Activated naive CD8-positive, alpha-beta T cell treated with anti-CD3 and anti-CD28 coated beads, Interleukin-2, amount 10 ng/mL, durations not matched to agents 7 days and 5 days (primary cell): Measurements from ENCODE around the gene SRP9. TPM values are rescaled to one million over a fixed set of nuclear protein-coding genes. Genes with fewer than 3 reads are reported as not detected.

ENCODE experiments used
- ATAC-seq: fragments of 150-1000 bp; cut with Tn5 transposase; one replicate; pipeline ENCODE4 v1.10.0; 2021; ENCODE audit warnings: low read depth, moderate library complexity
- POLR2A ChIA-PET: fragments of 350-600 bp; sonication (Branson Sonifier 250); formaldehyde crosslinking; loops from one replicate; lab custom pipeline; 2021; ENCODE audit warnings: antibody characterized with exemption; lab: Charles Lee
- DNase-seq: peaks from one replicate; pipeline ENCODE4 v3.0.0; 2021
- H3K27ac Mint-ChIP-seq: one replicate; pipeline ENCODE4 v1.8.0; 2022; ENCODE audit warnings: mild to moderate bottlenecking, mixed read lengths
- H3K27me3 Mint-ChIP-seq: one replicate; pipeline ENCODE4 v1.8.0; 2022; ENCODE audit warnings: mild to moderate bottlenecking, moderate library complexity, mixed read lengths
- H3K36me3 Mint-ChIP-seq: one replicate; pipeline ENCODE4 v1.8.0; 2021; ENCODE audit warnings: mild to moderate bottlenecking, mixed read lengths
- H3K4me1 Mint-ChIP-seq: one replicate; pipeline ENCODE4 v1.8.0; 2021; ENCODE audit warnings: mixed read lengths
- H3K4me3 Mint-ChIP-seq: one replicate; pipeline ENCODE4 v1.8.0; 2022; ENCODE audit warnings: mild to moderate bottlenecking, moderate library complexity, mixed read lengths
- H3K9me3 Mint-ChIP-seq: one replicate; pipeline ENCODE4 v1.8.0; 2021; ENCODE audit warnings: mixed read lengths
- total RNA-seq, 2 experiments: library from RNA; stranded (reverse); gene quantifications; one replicate each; pipeline ENCODE4 v1.2.3, GENCODE V29; 2021

SRP9 gene
- total RNA-seq, 2 experiments from 2014 or later: 209 to 226 TPM

DNA sequence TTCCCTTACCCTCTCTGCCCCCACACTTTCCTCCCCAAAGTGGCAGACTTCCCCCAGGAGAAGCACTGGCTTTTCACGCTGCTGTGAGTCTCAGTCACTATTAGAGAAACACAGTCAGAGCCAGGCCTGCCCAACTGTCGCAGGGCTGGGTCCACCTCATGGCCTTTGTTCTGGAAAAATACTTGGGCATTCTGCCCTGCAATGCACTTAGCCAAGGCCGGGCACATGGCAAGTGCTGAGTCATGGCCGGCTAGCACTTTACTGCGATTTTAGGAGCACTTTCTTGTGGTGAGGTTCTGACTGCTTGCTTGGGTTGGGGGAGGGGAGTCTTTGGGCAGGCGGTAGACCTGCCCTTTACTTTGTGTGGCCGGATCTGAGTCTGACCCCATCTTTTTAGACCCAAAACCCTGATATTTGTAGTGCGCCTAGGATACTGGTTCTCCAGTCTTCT is 40.0 kb downstream of the SRP9 start:
- Mint-ChIP-seq H3K4me1 (peaks cover 10% of the 10 kb centered on the region), H3K27me3 (no peaks in the 10 kb centered on the region)

GRCh38 chr1:225818229-225818628 is 40.6 kb downstream of the SRP9 start:
- no peaks in the 10 kb centered on the region for H3K36me3 Mint-ChIP-seq
- H3K4me1 Mint-ChIP-seq: peaks cover 10% of the 10 kb centered on the region
- ATAC-seq: no peak
- H3K27ac Mint-ChIP-seq: peak overlapping the region; percentile 19
- no peaks in the 10 kb centered on the region for H3K27me3 Mint-ChIP-seq
- no peak overlapping the region for H3K4me3 Mint-ChIP-seq
- no peak for DNase-seq
- POLR2A ChIA-PET: interaction anchor here (0.7 to 1.1 kb wide), 2 partner anchors 40 to 98 kb away, joined by 5 to 7 read pairs; no protein-coding TSS in a partner anchor
- no peaks in the 10 kb centered on the region for H3K9me3 Mint-ChIP-seq

More for the DNA sequence above, 40.0 kb downstream of the SRP9 start:
- Mint-ChIP-seq H3K4me3 (no peak overlapping the region), H3K9me3 (no peaks in the 10 kb centered on the region), H3K27ac (no peak overlapping the region), H3K36me3 (no peaks in the 10 kb centered on the region)
- POLR2A ChIA-PET: interaction anchor here (1.1 kb wide), 1 partner anchor 39 kb away, joined by 7 read pairs; no protein-coding TSS in a partner anchor
- DNase-seq: no peak
- no peak for ATAC-seq

GRCh38 chr1:225819346-225820192 is 41.9 kb downstream of the SRP9 start:
- POLR2A ChIA-PET: interaction anchor here (0.5 kb wide), 1 partner anchor 82 kb away, joined by 5 read pairs; no protein-coding TSS in a partner anchor
- ATAC-seq: no peak

GRCh38 chr1:225820522-225821120 is 43.0 kb downstream of the SRP9 start:
- POLR2A ChIA-PET: no interaction called here
- Mint-ChIP-seq H3K27me3 (no peaks in the 10 kb centered on the region), H3K9me3 (no peaks in the 10 kb centered on the region), H3K4me1 (peaks cover 7% of the 10 kb centered on the region), H3K27ac (no peak overlapping the region), H3K4me3 (no peak overlapping the region), H3K36me3 (no peaks in the 10 kb centered on the region)
- no peak for ATAC-seq
- DNase-seq: no peak

More at GRCh38 chr1:225819346-225820192, 41.9 kb downstream of the SRP9 start:
- DNase-seq: no peak
- Mint-ChIP-seq H3K9me3 (no peaks in the 10 kb centered on the region), H3K36me3 (no peaks in the 10 kb centered on the region), H3K4me3 (no peak overlapping the region), H3K27ac (no peak overlapping the region), H3K27me3 (no peaks in the 10 kb centered on the region), H3K4me1 (peaks cover 7% of the 10 kb centered on the region)

- Mint-ChIP-seq H3K9me3 (no peaks in the 10 kb centered on the region), H3K27ac (no peak overlapping the region)
- POLR2A ChIA-PET: no interaction called here
Measured at GRCh38 chr1:225822655-225823403, 45.2 kb downstream of the SRP9 start.

DNA sequence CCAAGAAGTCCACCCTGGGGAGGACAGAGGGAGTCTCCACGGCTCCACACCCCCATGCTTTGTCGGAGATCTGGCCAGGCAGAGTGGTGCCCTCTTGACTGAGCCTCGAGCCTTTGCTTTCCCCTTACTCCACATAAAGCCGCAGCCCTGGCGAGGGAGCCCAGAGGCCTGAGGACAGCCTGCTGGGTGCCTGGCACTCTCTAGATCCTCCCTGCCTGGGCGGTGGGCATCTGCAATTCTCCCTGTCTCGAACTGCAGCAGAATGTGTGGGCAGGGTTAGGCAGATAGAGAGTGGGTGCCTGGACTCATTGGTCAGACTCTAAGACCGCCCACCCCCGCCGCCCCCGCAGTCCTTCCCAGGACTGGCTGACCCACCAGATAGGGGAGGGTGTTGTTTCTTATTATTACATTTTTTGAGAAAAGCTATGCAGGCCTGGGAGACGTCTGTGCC is 46.2 kb downstream of the SRP9 start:
- Mint-ChIP-seq H3K27me3 (no peaks in the 10 kb centered on the region), H3K4me1 (no peaks in the 10 kb centered on the region)
- POLR2A ChIA-PET: no interaction called here

More at GRCh38 chr1:225822655-225823403, 45.2 kb downstream of the SRP9 start:
- DNase-seq: no peak
- no peak for ATAC-seq
- no peak overlapping the region for H3K4me3 Mint-ChIP-seq
- H3K36me3 Mint-ChIP-seq: no peaks in the 10 kb centered on the region
- H3K27me3 Mint-ChIP-seq: no peaks in the 10 kb centered on the region
- H3K4me1 Mint-ChIP-seq: peaks cover 4% of the 10 kb centered on the region

GRCh38 chr1:225824533-225824941 is 46.9 kb downstream of the SRP9 start:
- Mint-ChIP-seq H3K27me3 (no peaks in the 10 kb centered on the region), H3K36me3 (no peaks in the 10 kb centered on the region), H3K27ac (no peak overlapping the region), H3K4me3 (no peak overlapping the region), H3K9me3 (no peaks in the 10 kb centered on the region), H3K4me1 (no peaks in the 10 kb centered on the region)
- ATAC-seq: no peak
- POLR2A ChIA-PET: no interaction called here
- no peak for DNase-seq

More for the DNA sequence above, 46.2 kb downstream of the SRP9 start:
- no peak for DNase-seq
- Mint-ChIP-seq H3K27ac (no peak overlapping the region), H3K36me3 (no peaks in the 10 kb centered on the region), H3K9me3 (no peaks in the 10 kb centered on the region), H3K4me3 (no peak overlapping the region)
- ATAC-seq: no peak

DNA sequence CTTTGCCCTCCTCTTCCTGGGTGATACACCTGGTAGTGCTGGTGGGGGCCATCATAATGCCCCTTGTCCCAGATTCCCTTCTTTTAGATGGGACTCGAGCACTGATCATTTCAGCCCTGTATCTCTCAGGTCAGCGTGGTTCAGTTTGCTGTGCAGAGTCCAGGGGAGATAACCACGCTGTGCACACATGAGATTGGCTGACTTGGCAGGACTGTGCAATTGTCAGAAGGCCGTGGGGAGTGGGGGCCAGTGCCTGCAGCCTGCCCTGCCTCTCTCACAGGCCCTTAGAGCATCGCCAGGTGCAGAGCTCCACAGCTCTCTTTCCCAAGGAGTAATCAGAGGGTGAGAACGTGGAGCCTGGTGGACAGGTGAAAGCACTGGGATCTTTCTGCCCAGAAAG is 47.5 kb downstream of the SRP9 start:
- no peaks in the 10 kb centered on the region for H3K4me1 Mint-ChIP-seq
- no peak overlapping the region for H3K27ac Mint-ChIP-seq
- no peak overlapping the region for H3K4me3 Mint-ChIP-seq
- no peaks in the 10 kb centered on the region for H3K36me3 Mint-ChIP-seq
- ATAC-seq: no peak
- no peaks in the 10 kb centered on the region for H3K9me3 Mint-ChIP-seq
- H3K27me3 Mint-ChIP-seq: no peaks in the 10 kb centered on the region
- POLR2A ChIA-PET: interaction anchor here (0.7 kb wide), 1 partner anchor 17 kb away, joined by 3 read pairs; no protein-coding TSS in a partner anchor
- no peak for DNase-seq

- Mint-ChIP-seq H3K9me3 (no peaks in the 10 kb centered on the region), H3K36me3 (no peaks in the 10 kb centered on the region), H3K27me3 (no peaks in the 10 kb centered on the region), H3K27ac (no peak overlapping the region), H3K4me3 (no peak overlapping the region), H3K4me1 (no peaks in the 10 kb centered on the region)
- DNase-seq (no peak), ATAC-seq (no peak)
- POLR2A ChIA-PET: interaction anchor here (0.7 kb wide), 1 partner anchor 17 kb away, joined by 3 read pairs; no protein-coding TSS in a partner anchor
Measured at GRCh38 chr1:225825607-225826007, 48.0 kb downstream of the SRP9 start.

- POLR2A ChIA-PET: interaction anchor here (0.9 kb wide), 1 partner anchor 49 kb away, joined by 3 read pairs; the partner anchor contains the start of gene SRP9
- H3K27ac Mint-ChIP-seq: no peak overlapping the region
- H3K4me3 Mint-ChIP-seq: no peak overlapping the region
- H3K9me3 Mint-ChIP-seq: no peaks in the 10 kb centered on the region
- ATAC-seq (no peak), DNase-seq (no peak)
- H3K27me3 Mint-ChIP-seq: no peaks in the 10 kb centered on the region
- no peaks in the 10 kb centered on the region for H3K4me1 Mint-ChIP-seq
- H3K36me3 Mint-ChIP-seq: no peaks in the 10 kb centered on the region
Measured at GRCh38 chr1:225827076-225827475, 49.5 kb downstream of the SRP9 start.

GRCh38 chr1:225828706-225829345 is 51.2 kb downstream of the SRP9 start:
- ATAC-seq (no peak), DNase-seq (no peak)
- Mint-ChIP-seq H3K4me3 (no peak overlapping the region), H3K4me1 (no peaks in the 10 kb centered on the region), H3K27me3 (no peaks in the 10 kb centered on the region), H3K9me3 (no peaks in the 10 kb centered on the region), H3K36me3 (no peaks in the 10 kb centered on the region), H3K27ac (no peak overlapping the region)
- POLR2A ChIA-PET: no interaction called here

- Mint-ChIP-seq H3K27me3 (no peaks in the 10 kb centered on the region), H3K9me3 (no peaks in the 10 kb centered on the region), H3K27ac (no peak overlapping the region), H3K36me3 (no peaks in the 10 kb centered on the region), H3K4me1 (no peaks in the 10 kb centered on the region), H3K4me3 (no peak overlapping the region)
- POLR2A ChIA-PET: no interaction called here
- DNase-seq: no peak
- ATAC-seq: no peak
Measured at GRCh38 chr1:225830841-225831240, 53.2 kb downstream of the SRP9 start.
